ENCODE data around the gene PHLDA1. TPM values are rescaled to one million over a fixed set of nuclear protein-coding genes. Genes with fewer than 3 reads are reported as not detected.

Gene PHLDA1
- total and polyA plus RNA-seq, 10 of the 15 experiments (the other 5 are each of a cell fraction or from before 2014, with no cell fraction given): 0.66 to 14.2 (median 1.3) TPM

- TF ChIP-seq NR2F1 (conservative IDR thresholded peaks at IDR 0.05) (no peak), CTCF (IDR thresholded peaks at IDR 0.05 in 2 of 3, conservative IDR thresholded peaks at IDR 0.05 in 1 of 3; ENCODE audit: control insufficient read depth in 2 of 3, extremely low read depth in 1 of 3, insufficient read depth in 1 of 3, low read depth in 3 of 3, low read length in 3 of 3) (peak; percentile 74 to 84 (median 81)), CUX1 (IDR thresholded peaks at IDR 0.05; ENCODE audit: insufficient replicate concordance, low read depth, low read length) (no peak), NFYB (IDR thresholded peaks at IDR 0.05; ENCODE audit: insufficient read depth, low read depth, low read length) (no peak), FOXM1 (IDR thresholded peaks at IDR 0.05; ENCODE audit: low read depth, low read length) (peak; percentile 32; the same call in 1 of the 2 replicates), WRNIP1 (IDR thresholded peaks at IDR 0.05; ENCODE audit: borderline replicate concordance, low read depth, low read length) (no peak), SRF (IDR thresholded peaks at IDR 0.05; ENCODE audit: low read depth in 2 of 2, low read length in 2 of 2) (no peak), ZNF687 (IDR thresholded peaks at IDR 0.05) (no peak), BRCA1 (IDR thresholded peaks at IDR 0.05; ENCODE audit: low read depth, low read length) (no peak), ATF7 (IDR thresholded peaks at IDR 0.05; ENCODE audit: low read depth) (no peak)
- TF ChIP-seq, protein P1, sequence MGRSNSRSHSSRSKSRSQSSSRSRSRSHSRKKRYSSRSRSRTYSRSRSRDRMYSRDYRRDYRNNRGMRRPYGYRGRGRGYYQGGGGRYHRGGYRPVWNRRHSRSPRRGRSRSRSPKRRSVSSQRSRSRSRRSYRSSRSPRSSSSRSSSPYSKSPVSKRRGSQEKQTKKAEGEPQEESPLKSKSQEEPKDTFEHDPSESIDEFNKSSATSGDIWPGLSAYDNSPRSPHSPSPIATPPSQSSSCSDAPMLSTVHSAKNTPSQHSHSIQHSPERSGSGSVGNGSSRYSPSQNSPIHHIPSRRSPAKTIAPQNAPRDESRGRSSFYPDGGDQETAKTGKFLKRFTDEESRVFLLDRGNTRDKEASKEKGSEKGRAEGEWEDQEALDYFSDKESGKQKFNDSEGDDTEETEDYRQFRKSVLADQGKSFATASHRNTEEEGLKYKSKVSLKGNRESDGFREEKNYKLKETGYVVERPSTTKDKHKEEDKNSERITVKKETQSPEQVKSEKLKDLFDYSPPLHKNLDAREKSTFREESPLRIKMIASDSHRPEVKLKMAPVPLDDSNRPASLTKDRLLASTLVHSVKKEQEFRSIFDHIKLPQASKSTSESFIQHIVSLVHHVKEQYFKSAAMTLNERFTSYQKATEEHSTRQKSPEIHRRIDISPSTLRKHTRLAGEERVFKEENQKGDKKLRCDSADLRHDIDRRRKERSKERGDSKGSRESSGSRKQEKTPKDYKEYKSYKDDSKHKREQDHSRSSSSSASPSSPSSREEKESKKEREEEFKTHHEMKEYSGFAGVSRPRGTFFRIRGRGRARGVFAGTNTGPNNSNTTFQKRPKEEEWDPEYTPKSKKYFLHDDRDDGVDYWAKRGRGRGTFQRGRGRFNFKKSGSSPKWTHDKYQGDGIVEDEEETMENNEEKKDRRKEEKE (IDR thresholded peaks at IDR 0.05): no peak
These were observed 5.8 kb upstream of the PHLDA1 start (continued) for GRCh38 chr12:76037130-76038103.
